Right ventricle myocardium superior (tissue), 1 donor: ENCODE data around the gene RNF222. TPM values are rescaled to one million over a fixed set of nuclear protein-coding genes. Genes with fewer than 3 reads are reported as not detected.
"Not testable (repeated sequence)": the region's sequence is repeated elsewhere in the genome, so short reads cannot be mapped to it uniquely, and the experiment has no call there.

Experiments
- ATAC-seq: fragments of 200-7000 bp; cut with Tn5 transposase; one replicate; pipeline ENCODE4 v1.9.1; 2020; ENCODE audit warnings: mild to moderate bottlenecking; ENCODE audit not compliant: poor library complexity
- DNase-seq: peaks from one replicate; pipeline ENCODE4 v3.0.0-alpha.2; 2020
- intact Hi-C: fragments of 100-400 bp; cut with DNase I; formaldehyde crosslinking; loops from one replicate; pipeline ENCODE4 v1.11.2; 2022
- total RNA-seq: library from RNA; stranded (reverse); fragmentation: NEBNext Ultra II Directional; extraction: Animal tissue kit (Norgen Biotek cat#: 25700); gene quantifications from one replicate; pipeline ENCODE4 v1.2.1, GENCODE V29; 2021
- donor health status: DM: no; HTN: yes; CAD: no; lungs with severe emphysema.

Gene RNF222
- total RNA-seq, 1 donor from 2014 or later, result not detected

- DNase-seq, result no peak
- intact Hi-C loops, result loop anchor here (10.0 kb wide), 1 partner anchor 367 kb away; no protein-coding TSS in a partner anchor
Observed at GRCh38 chr17:8417806-8418205, 20.2 kb upstream of the RNF222 start.

GRCh38 chr17:8413938-8414337 is 16.3 kb upstream of the RNF222 start:
- no peak for ATAC-seq
- intact Hi-C loops, result loop anchor here (5.0 to 10.0 kb wide), 2 partner anchors 328 to 371 kb away; partner anchors contain the start of gene CCDC42
- no peak for DNase-seq

More at GRCh38 chr17:8417806-8418205, 20.2 kb upstream of the RNF222 start:
- no peak for ATAC-seq

GRCh38 chr17:8413328-8413727 is 15.7 kb upstream of the RNF222 start:
- no peak for DNase-seq
- no peak for ATAC-seq
- intact Hi-C loops, result loop anchor here (5.0 to 10.0 kb wide), 2 partner anchors 329 to 371 kb away; partner anchors contain the start of gene CCDC42

- ATAC-seq (no peak), DNase-seq (no peak)
- intact Hi-C loops, result loop anchor here (5.0 to 10.0 kb wide), 2 partner anchors 330 to 373 kb away; partner anchors contain the start of gene CCDC42
Observed at GRCh38 chr17:8412089-8412488, 14.5 kb upstream of the RNF222 start.

- intact Hi-C loops, result loop anchor here (5.0 to 10.0 kb wide), 2 partner anchors 331 to 374 kb away; partner anchors contain the start of gene CCDC42
- no peak for ATAC-seq
- no peak for DNase-seq
Observed at GRCh38 chr17:8410883-8411238, 13.2 kb upstream of the RNF222 start.

GRCh38 chr17:8409966-8410882 is 12.6 kb upstream of the RNF222 start:
- DNase-seq (peak; percentile 91), ATAC-seq (peak; percentile 97)
- intact Hi-C loops, result loop anchor here (5.0 to 10.0 kb wide), 2 partner anchors 332 to 375 kb away; partner anchors contain the start of gene CCDC42

- intact Hi-C loops, result no loop called here
- ATAC-seq (no peak), DNase-seq (no peak)
Observed at GRCh38 chr17:8408371-8408770, 10.7 kb upstream of the RNF222 start.

- no peak for DNase-seq
- no peak for ATAC-seq
- intact Hi-C loops, result no loop called here
Observed at GRCh38 chr17:8406174-8406573, 8.5 kb upstream of the RNF222 start.

GRCh38 chr17:8405499-8406016 is 7.9 kb upstream of the RNF222 start:
- DNase-seq (no peak), ATAC-seq (no peak)
- intact Hi-C loops, result no loop called here

GRCh38 chr17:8402921-8403536 is 5.4 kb upstream of the RNF222 start:
- ATAC-seq (no peak), DNase-seq (no peak)
- intact Hi-C loops, result no loop called here

GRCh38 chr17:8401107-8401506 is 3.5 kb upstream of the RNF222 start:
- no peak for ATAC-seq
- no peak for DNase-seq
- intact Hi-C loops, result no loop called here

GRCh38 chr17:8398980-8399379 is 1.4 kb upstream of the RNF222 start:
- intact Hi-C loops, result no loop called here
- no peak for DNase-seq
- no peak for ATAC-seq

- intact Hi-C loops, DNase-seq, ATAC-seq: not testable (repeated sequence)
Observed at GRCh38 chr17:8394497-8394896, 3.1 kb downstream of the RNF222 start.

- DNase-seq (no peak), ATAC-seq (no peak)
- intact Hi-C loops, result no loop called here
Observed at GRCh38 chr17:8393470-8394231, 4.0 kb downstream of the RNF222 start.

- no peak for DNase-seq
- peak; percentile 12 for ATAC-seq
- intact Hi-C loops, result no loop called here
Observed at GRCh38 chr17:8392674-8393469, 4.8 kb downstream of the RNF222 start.

- ATAC-seq (no peak), DNase-seq (no peak)
- intact Hi-C loops, result no loop called here
Observed at GRCh38 chr17:8392274-8392673, 5.4 kb downstream of the RNF222 start.

- DNase-seq (no peak), ATAC-seq (no peak)
- intact Hi-C loops, result no loop called here
Observed at GRCh38 chr17:8391711-8392110, 5.9 kb downstream of the RNF222 start.
